Measurements from ENCODE around the gene TECPR2.

TECPR2 gene

DNA sequence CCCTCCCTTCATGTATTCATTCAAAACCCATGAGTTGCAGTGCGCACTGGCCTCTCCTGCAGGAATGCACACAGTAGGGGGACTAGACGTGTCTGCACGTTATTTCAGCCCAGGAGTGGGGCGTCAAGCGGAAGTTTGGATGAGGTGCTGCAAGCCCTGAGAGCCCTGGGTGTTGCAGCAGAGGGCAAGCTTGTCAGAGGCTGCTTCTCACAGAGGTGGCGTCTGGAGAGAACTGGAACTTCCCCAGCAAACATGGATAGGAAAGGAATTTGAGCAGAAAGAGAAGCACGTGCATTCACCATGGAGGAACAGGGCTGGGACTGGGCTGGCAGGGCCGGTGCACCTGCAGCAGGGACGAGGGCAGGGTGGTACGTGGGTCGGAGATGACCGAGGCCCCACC is 64.9 kb downstream of the TECPR2 start:
- DNase-seq (ENCODE audit: low read depth): no peak

GRCh38 chr14:102430212-102430908 is 67.6 kb downstream of the TECPR2 start:
- peak; percentile 17 for DNase-seq (ENCODE audit: low read depth)

GRCh38 chr14:102431751-102432150 is 69.0 kb downstream of the TECPR2 start:
- DNase-seq (ENCODE audit: low read depth): no peak

DNA sequence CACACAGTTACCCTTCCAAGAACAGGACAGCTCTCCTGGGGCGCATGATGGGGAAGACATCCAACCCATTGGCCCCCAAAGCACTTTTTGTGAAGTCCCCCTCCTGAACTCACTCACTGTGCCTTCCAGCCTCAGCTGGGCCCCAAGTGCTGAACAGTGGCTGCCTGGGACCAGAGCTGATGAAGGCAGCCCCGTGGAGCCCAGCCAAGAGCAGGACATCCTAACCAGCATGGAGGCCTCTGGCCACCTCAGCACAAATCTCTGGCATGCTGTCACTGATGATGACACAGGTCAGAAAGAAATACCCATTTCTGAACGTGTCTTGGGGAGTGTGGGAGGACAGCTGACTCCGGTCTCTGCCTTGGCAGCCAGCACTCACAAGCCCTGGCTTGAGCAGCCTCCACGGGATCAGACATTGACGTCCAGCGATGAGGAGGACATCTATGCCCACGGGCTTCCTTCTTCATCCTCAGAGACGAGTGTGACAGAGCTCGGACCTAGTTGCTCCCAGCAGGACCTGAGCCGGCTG is 72.0 kb downstream of the TECPR2 start:
- DNase-seq (ENCODE audit: low read depth): no peak

DNA sequence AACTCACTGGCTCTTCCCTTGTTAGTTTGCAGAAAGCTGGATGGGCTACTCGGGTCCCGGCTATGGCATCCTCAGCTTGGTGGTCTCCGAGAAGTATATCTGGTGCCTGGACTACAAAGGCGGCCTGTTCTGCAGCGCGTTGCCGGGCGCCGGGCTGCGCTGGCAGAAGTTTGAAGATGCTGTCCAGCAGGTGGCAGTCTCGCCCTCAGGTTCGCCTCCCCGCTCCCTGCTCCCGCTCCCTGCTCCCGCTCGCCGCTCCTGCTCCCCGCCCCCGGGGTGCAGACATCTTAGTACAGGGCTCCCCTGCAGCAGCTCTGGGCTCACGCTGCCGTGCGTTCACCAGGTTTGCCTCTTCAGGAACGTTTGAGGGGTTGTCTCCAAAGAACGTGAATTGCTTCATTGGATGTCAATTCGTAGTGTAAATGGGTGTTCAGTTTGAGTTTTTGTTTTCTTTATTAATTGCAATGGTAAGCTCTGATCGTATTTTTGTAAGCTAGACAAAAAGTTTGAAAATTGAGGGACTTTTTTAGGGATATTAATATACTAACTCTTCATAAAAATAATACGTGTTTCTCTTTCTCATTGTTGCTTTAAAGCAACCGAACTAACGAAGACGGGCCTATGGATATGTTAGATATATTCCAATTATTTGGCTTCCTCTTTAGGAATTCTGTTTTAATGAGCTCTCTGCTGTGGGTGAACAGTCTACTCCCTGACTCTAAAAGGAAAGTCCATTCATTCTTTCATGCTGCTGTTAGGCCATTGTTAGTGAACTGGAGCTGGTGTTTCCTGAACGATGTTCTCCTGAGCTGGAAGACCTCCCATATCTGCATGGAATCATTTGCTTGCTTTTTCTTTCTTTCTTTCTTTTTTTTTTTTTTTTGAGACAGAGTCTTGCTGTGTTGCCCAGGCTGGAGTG is 75.5 kb downstream of the TECPR2 start:
- DNase-seq (ENCODE audit: low read depth): peak; percentile 81

DNA sequence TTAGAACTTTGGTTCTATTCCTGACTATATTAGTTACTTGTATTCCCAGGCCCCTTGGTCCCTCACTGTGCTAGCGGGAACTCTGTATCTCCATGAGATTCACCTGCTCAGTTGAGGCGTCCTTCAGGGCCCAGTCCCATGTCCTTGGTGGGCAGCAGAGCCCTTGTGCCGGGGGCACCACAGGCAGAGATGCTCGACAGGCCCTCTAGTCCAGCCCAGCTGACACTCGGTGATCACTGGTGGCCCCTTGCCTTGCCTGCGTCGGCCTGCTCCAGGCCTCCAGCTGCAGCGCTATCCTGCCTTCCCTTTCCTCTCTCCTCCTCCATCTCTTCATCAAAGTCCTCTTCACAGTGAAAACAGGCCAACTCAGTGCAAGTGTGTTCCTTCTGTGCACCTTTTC is 76.8 kb downstream of the TECPR2 start:
- no peak for DNase-seq (ENCODE audit: low read depth)

- DNase-seq (ENCODE audit: low read depth): no peak
Observed at GRCh38 chr14:102440392-102440791, 77.7 kb downstream of the TECPR2 start.

DNA sequence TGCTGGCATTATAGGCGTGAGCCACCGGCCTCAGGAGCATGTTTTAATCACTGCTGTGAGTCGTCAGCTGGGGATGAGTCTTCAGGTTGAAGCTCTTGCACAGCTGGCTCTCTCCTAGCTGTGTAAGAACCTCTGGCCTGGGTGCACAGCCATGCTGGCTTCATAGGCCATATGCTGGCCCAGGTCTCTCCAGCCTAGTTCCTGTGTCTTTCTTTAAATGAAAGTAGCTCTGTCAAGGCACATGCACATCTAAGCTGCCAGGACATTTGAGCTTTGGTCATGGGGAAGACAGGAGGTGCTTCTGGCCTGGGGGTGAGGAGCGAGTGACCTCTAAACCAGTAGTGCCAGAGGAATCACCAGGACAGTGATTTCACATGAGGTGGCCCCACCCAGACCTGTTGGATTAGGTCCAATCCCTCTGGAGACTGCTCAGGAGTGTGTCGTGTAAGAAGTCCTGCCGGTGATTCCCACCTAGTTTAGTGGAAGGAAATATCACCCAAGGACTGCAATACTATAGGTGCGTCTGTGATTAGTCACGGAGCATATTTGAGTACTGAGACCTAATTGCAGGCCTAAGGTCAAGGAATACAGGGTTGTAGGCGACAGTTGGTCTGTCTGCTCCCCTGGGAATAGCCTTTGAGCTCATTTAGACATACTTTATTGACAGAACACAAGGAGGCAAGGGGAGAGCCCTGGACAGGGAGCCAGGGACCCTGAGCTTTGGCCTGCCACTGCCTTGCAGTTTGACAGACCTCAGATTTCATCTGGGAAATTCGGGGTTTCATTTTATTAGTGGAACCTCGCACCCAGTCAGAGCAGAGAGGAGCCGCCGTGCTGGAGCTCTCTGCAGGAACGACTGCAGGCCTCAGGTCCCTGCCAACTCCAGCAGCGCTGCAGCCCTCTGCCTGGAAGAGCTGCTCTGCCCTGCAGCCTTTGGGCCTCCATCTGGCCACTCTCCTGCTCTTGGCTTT is 79.8 kb downstream of the TECPR2 start:
- no peak for DNase-seq (ENCODE audit: low read depth)

- DNase-seq (ENCODE audit: low read depth): no peak
Observed at GRCh38 chr14:102445066-102445465, 82.3 kb downstream of the TECPR2 start.

DNA sequence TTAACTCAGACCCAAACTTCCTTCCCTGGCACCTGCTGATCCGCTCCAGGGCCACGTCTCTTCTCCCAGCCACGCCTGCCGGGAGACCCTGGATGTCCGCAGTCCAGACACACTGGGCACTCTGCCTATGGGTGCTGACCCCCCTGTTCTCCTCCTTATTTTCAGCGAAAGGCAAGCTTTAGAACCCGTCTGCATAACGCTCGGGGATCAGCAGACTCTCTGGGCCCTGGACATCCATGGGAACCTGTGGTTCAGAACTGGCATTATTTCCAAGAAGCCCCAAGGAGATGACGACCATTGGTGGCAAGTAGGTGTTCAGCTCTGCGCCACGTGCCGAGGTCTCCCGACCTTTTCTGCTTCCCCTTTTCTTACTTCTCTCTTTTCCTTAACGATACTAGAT is 82.9 kb downstream of the TECPR2 start:
- DNase-seq (ENCODE audit: low read depth): no peak

- no peak for DNase-seq (ENCODE audit: low read depth)
Observed at GRCh38 chr14:102450206-102451063, 87.7 kb downstream of the TECPR2 start.

DNA sequence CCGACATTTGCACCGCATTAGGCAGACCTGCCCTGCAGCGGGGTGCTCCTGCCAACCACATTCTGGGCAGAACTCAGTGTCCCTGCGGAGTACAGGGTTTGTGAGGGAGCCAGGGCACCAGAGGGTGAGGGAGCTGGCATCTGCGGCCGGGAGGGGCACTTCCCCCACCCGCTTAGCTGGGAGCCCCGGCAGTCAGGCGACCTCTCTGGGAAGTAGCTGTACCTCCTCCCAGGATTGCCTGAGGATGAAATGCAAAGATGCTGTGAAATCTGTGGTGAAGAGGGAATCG is 88.3 kb downstream of the TECPR2 start:
- DNase-seq (ENCODE audit: low read depth): no peak

DNA sequence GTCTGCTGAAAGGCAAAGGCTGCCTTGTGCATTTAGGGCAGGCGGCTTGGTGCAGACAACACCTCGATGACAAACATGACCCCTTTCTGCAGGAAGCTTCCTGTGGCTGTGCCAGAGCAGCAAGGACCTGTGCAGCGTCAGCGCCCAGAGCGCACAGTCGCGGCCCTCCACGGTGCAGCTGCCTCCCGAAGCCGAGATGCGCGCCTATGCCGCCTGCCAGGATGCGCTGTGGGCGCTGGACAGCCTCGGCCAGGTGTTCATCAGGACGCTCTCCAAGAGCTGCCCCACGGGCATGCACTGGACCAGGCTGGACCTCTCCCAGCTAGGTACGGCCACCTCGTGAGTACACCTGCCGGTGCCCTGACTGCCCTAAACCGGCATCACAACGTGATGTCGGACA is 89.6 kb downstream of the TECPR2 start:
- DNase-seq (ENCODE audit: low read depth): no peak

DNA sequence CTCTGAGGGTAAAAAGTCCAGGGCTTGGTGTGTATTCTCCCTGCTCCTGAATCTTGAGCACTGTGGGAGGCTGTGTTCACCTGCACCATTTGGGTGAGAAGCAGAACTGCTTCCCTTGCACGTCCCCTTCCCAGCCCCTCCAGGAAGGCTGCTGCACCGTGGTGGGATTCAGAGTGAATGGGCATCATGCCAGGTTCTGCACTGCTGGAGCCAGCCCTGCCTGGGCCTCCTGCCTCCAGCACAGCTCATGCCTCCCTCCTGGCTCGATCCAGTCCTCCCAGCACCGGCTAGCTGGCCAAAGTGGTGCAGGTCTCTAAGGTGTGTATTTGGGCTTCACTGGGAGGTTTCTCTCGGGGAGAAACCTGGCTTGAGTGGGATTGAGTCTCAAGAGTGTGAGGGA is 92.0 kb downstream of the TECPR2 start:
- DNase-seq (ENCODE audit: low read depth): no peak

DNA sequence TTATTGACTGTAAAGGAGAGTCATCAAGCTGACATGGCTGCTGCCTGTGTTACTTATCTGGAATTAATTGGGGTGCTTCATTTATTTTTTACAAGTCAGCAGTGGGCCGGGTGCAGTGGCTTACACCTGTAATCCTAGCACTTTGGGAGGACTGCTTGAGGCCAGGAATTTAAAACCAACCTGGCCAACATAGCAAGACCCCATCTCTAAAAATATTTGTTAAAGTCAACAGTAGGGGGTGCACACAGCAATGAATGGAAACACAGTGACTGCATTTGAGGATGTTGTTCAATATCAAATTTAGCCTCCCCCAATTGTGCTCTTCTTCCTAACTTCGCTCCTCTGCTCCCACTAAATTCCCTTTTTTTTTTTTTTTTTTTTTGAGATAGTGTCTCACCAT is 94.8 kb downstream of the TECPR2 start:
- DNase-seq (ENCODE audit: low read depth): no peak

GRCh38 chr14:102461490-102462338 is 99.0 kb downstream of the TECPR2 start:
- no peak for DNase-seq (ENCODE audit: low read depth)

DNA sequence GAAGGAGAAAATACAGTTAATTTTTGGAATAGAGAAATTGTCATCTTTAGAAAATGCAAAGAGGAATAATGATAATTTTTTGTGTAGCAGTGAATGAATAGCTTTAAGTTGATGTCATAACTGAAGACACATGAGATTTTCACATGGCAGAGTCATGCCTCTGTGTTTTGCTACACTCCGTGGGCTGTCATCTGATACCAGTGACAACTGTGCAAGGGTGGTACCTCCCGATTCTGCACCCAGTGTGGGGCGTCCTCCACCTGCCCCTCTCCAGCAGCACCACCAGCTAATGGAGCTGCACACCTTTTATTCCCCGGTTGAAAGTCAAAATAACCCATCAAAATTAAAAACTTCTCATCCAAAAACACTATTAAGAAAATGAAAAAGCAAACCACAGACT is 99.7 kb downstream of the TECPR2 start:
- no peak for DNase-seq (ENCODE audit: low read depth)

GRCh38 chr14:102464006-102464405 is 101.3 kb downstream of the TECPR2 start:
- no peak for DNase-seq (ENCODE audit: low read depth)

DNA sequence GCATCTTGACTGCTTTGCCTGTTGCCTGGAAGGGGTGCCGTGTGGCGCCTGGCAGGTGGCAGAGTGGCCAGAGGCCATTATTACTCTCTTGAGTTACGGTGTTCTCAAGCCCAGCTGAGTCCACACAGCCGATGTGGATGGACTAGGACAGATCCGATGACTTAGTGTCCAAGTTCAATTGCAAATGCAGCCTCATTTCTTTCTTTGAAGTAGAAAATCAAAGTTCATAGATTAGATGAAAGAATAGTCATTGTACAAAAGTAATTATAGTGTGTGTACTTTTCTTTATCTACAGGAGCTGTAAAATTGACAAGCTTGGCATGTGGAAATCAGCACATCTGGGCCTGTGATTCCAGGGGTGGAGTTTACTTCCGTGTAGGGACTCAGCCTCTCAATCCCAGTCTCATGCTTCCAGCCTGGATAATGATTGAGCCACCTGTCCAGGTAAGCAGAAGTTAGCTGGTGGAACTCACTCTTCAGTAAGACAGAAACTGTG is 102.2 kb downstream of the TECPR2 start:
- no peak for DNase-seq (ENCODE audit: low read depth)

- no peak for DNase-seq (ENCODE audit: low read depth)
Observed at GRCh38 chr14:102469261-102469660, 106.5 kb downstream of the TECPR2 start.

Measured in iris pigment epithelial cell (primary cell).